Hepatocyte (in vitro differentiated cells): ENCODE measurements around the gene ULK4.

Experiments
- CTCF ChIP-seq: fragments of 200-600 bp; sonication (generic); IDR thresholded peaks from 2 replicates; pipeline ENCODE4 v1.5.1; 2016; ENCODE audit warnings: antibody characterized with exemption, mild to moderate bottlenecking; ENCODE audit not compliant: poor library complexity
- EZH2 ChIP-seq: fragments of 200-600 bp; sonication (generic); IDR thresholded peaks from 2 replicates; pipeline ENCODE4 v1.6.1; 2016; ENCODE audit warnings: antibody characterized with exemption, mild to moderate bottlenecking, borderline replicate concordance
- EZH2phosphoT487 ChIP-seq: fragments of 200-600 bp; sonication (generic); IDR thresholded peaks from one replicate; pipeline ENCODE4 v1.6.1; 2018; ENCODE audit warnings: antibody characterized with exemption, mild to moderate bottlenecking, low read depth, moderate library complexity; ENCODE audit not compliant: unreplicated experiment, severe bottlenecking

DNA sequence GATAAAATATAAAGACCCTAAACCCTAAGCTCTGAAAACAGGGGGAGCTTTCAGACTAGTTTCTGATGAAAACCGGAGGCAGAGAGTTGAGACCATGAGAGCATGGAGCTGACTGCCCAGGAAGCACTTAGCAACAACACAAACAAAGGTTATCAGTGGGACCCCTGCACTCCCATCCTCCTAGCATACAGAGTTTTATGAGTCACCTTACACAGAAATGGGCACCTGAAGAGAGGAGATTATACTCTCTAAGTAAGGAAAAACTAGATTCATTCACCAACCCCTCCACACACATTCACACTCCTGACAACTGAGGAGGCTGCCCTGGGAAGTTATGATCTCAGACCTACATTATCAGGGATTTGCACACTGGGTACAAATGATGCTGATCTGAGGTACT lies 261.7 kb downstream of the ULK4 start:
- TF ChIP-seq CTCF (no peak), EZH2 (no peak), EZH2phosphoT487 (no peak)
